GM21360 (cell line): ENCODE results near the gene GTF2IRD1.
"Not testable (repeated sequence)": the region's sequence is repeated elsewhere in the genome, so short reads cannot be mapped to it uniquely, and the experiment has no call there.

ENCODE experiments used
- ATAC-seq: cut with Tn5 transposase; IDR thresholded peaks from one replicate; pipeline ENCODE4 v1.9.1; 2021; ENCODE audit warnings: mild to moderate bottlenecking, moderate library complexity; ENCODE audit not compliant: unreplicated experiment

GTF2IRD1 gene

GRCh38 chr7:74627661-74628411, 174.1 kb downstream of the GTF2IRD1 start:
- ATAC-seq, result no peak

DNA sequence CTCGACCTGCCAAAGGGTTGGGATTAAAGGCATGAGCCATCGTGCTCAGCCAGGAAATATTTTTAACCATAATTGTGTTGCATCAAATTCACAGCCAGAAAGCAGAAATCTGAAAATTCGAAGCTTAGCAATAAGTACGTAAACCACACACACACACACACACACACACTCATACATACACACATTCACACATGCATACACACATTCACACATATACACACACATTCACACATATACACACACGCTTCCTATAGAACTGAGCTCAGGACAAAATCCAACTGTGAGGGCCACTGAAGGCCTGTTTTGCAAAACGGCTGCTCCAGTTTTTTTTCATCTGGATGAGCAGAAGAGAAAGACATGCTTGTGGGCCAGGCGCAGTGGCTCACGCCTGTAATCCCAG, 178.8 kb downstream of the GTF2IRD1 start:
- ATAC-seq, result no peak

GRCh38 chr7:74633451-74633921, 179.8 kb downstream of the GTF2IRD1 start:
- no peak for ATAC-seq

DNA sequence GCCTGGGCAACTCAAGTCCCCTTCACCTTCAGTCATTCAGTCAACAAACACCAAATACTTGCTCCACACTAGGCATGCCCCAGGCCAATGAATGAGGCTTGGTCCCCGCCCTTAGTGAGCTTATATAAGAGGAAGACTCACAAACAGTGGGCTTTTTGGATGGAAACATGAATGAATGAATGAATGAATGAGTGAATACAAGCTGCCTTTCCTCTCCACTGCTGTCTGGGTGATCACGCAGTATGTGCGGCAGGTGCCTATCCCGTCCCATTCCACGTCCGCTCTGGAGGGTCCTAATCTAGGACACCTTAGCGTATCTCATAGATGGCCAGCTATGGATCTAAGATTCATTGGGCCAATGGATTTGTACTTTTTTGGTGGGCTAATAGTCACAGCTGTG, 184.0 kb downstream of the GTF2IRD1 start:
- ATAC-seq, result no peak

- not testable (repeated sequence) for ATAC-seq
Measured at GRCh38 chr7:74650055-74650454, 196.3 kb downstream of the GTF2IRD1 start.

DNA sequence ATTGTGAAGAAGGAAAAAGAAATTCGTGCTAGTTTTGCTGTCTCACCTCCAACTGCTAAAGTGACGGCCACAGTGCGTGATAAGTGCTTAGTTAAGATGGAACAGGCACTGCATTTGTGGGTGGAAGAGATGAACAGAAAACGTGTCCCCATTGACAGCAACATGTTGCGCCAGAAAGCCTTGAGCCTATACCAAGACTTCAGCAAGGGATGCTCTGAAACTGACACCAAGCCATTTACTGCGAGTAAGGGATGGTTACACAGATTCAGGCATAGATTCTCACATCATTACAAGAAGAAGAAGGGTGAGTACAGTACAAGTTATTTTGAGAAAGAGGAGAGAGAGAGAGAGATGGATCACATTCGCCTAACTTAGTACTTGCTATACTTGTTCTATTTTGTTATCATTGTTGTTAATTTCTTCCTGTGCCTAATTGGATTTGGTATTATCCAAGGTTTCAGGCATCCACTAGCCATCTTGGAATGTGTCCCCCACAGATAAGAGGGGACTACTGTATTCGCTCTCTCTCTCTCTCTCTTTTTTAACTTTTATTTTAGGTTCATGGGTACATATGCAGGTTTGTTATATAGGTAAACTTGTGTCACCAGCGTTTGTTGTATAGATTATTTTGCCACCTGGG, 196.9 kb downstream of the GTF2IRD1 start:
- not testable (repeated sequence) for ATAC-seq

- not testable (repeated sequence) for ATAC-seq
Measured at GRCh38 chr7:74651133-74651504, 197.4 kb downstream of the GTF2IRD1 start.
